Fibroblast of the aortic adventitia (primary cell): ENCODE measurements around the gene THRSP. TPM values are rescaled to one million over a fixed set of nuclear protein-coding genes. Genes with fewer than 3 reads are reported as not detected.

Experiments used
- DNase-seq: peaks from one replicate; pipeline ENCODE4 v3.0.0-alpha.2; 2010; ENCODE audit warnings: low read depth
- H3K4me3 ChIP-seq: 2 replicates; pipeline ENCODE4 v1.5.1; 2011; ENCODE audit warnings: low read depth, mild to moderate bottlenecking, control low read depth, low read length, moderate library complexity
- total RNA-seq: library from RNA; depleted of rRNA; stranded (reverse); fragments of >200 nt; gene quantifications from 2 replicates; pipeline ENCODE4 v1.2.3, GENCODE V29; 2012; ENCODE audit warnings: low replicate concordance
- TF ChIP-seq, protein P1 (sequence below): IDR thresholded peaks from 2 replicates; pipeline ENCODE4 v1.5.1; 2011; ENCODE audit warnings: mild to moderate bottlenecking, low read length, control low read depth, inconsistent platforms; ENCODE audit not compliant: insufficient read depth

THRSP gene
- total RNA-seq, 1 donor, result not detected

DNA sequence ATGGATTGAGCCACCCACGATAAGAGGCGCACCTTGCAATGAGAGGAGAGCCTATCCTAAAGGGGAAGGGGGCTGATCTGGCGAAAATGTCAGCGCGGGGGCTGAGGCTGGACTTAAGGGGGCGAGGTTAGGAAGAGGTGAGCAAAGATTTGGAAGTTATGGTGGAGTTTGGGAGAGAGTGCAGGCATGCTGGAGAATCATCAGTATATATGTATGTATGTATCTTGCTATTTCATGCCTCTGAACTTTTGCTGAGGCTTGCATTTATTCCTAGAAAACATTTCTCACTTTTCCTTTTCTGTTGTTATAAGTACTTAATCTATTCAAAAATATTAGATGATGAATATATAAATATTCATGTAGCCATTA lies 17.2 kb upstream of the THRSP start:
- no peak overlapping the region for H3K4me3 ChIP-seq
- no peak for DNase-seq
- TF ChIP-seq, protein P1, sequence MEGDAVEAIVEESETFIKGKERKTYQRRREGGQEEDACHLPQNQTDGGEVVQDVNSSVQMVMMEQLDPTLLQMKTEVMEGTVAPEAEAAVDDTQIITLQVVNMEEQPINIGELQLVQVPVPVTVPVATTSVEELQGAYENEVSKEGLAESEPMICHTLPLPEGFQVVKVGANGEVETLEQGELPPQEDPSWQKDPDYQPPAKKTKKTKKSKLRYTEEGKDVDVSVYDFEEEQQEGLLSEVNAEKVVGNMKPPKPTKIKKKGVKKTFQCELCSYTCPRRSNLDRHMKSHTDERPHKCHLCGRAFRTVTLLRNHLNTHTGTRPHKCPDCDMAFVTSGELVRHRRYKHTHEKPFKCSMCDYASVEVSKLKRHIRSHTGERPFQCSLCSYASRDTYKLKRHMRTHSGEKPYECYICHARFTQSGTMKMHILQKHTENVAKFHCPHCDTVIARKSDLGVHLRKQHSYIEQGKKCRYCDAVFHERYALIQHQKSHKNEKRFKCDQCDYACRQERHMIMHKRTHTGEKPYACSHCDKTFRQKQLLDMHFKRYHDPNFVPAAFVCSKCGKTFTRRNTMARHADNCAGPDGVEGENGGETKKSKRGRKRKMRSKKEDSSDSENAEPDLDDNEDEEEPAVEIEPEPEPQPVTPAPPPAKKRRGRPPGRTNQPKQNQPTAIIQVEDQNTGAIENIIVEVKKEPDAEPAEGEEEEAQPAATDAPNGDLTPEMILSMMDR, result no peak

- no peak for DNase-seq
- TF ChIP-seq, protein P1, result no peak
- no peak overlapping the region for H3K4me3 ChIP-seq
Measured at GRCh38 chr11:78048561-78048960, 15.1 kb upstream of the THRSP start.

DNA sequence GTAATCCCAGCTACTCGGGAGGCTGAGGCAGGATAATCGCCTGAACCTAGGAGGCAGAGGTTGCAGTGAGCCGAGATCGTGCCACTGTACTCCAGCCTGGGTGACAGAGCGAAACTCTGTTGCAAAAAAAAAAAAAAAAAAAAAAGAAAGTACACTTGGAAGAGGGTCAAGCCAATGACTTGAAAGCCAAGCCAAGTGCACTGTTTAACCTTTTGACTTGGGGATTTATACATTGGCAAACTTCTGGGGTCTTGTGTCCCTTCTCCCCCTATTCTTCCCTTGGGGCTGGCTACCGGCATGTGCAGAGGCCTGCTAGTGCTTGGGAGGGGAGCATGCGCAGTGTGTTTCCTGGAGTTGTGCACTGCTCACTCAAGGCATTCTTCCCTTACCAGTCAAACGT lies 14.3 kb upstream of the THRSP start:
- no peak for DNase-seq
- H3K4me3 ChIP-seq, result no peak overlapping the region
- TF ChIP-seq, protein P1, result no peak

DNA sequence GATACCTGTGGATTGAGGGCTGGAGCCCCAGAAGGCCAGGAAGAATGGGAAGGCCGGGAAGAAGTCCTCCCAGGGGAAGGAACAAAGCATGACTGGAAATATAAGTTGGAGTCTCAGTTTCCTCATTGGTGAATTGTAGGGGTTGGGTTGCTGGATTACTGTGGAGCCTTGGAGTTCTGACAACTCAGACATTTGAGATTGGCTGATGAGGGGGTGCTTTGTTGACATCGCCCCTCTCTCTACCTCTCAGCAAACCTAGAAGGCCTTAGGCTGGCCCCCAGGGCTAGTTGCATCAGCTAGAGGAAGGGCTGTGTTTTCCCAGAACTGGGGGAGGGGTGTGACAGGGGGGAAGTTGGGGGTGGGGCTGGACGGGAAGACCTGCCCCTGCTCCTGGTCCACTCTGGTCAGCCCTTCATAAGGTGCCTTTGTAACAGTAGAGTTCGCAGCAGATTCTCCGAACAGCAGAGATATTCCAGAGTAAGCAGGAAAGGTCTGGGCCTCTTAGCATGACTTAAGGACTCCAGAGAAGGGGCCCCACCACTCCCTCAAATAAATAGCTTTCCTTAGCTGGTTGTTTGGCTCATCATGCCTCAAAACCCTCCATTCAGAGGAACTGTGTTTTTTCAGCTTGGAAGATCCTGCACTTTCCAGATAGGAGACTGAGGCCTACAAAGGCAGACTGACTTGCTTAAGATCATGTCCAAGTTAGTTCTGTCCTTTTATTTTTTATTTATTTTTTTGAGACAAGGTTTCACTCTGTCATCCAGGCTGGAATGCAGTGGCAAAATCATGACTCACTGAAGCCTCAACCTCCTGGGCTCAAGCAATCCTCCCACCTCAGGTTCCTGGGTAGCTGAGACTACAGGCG lies 12.5 kb upstream of the THRSP start:
- peak; percentile 55 for DNase-seq
- TF ChIP-seq, protein P1, result no peak
- no peak overlapping the region for H3K4me3 ChIP-seq

GRCh38 chr11:78054971-78055370 lies 8.7 kb upstream of the THRSP start:
- no peak for DNase-seq
- TF ChIP-seq, protein P1, result no peak
- H3K4me3 ChIP-seq, result no peak overlapping the region

DNA sequence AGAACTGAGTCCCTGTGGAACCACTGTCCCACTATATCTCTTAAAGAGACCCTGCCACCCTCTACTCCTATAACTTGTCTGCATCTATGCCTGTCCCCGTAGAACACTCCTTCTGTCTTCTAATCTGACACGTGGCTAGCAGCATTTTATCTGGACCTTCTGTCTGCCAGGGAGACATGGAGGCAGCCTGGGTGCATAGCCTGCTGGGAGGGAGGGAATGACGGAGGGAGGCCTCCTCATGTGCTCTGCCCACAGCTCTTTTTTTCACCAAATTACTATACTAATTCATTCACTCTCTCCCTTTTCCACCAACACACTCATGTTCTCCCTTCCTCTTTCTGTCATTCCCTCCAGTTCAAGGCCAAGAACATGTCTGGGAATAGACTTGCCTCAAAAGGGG lies 7.6 kb upstream of the THRSP start:
- no peak overlapping the region for H3K4me3 ChIP-seq
- TF ChIP-seq, protein P1, result no peak
- DNase-seq, result no peak
